ENCODE data around the gene CNOT4. TPM values are rescaled to one million over a fixed set of nuclear protein-coding genes. Genes with fewer than 3 reads are reported as not detected.

CNOT4 gene
- total RNA-seq, 1 experiment from 2014 or later, result 34.3 TPM

GRCh38 chr7:135313971-135314370, 195.9 kb downstream of the CNOT4 start:
- Histone ChIP-seq H3K27me3 (no peaks in the 10 kb centered on the region; the same call in 1 of the 2 replicates), H3K36me3 (no peaks in the 10 kb centered on the region), H3K4me3 (no peak overlapping the region), H3K27ac (no peak overlapping the region), H3K9me3 (replicated peaks) (no peaks in the 10 kb centered on the region), H3K4me1 (no peaks in the 10 kb centered on the region)
- peak; percentile 42 to 43 for DNase-seq

Other genes starting within 250 kb of the CNOT4 start
- gene NUP205, start 47.8 kb upstream of the CNOT4 start, total RNA-seq (2014; rRNA removed; shearing (Covaris generic)), result 210 and 212 TPM in 2 replicates
- gene STMP1, start 152.4 kb upstream of the CNOT4 start, total RNA-seq (2014; rRNA removed; shearing (Covaris generic)), result 24.7 and 27.3 TPM in 2 replicates
- 0.08 and 0.30 TPM in 2 replicates for gene SLC13A4, start 218.1 kb upstream of the CNOT4 start, total RNA-seq (2014; rRNA removed; shearing (Covaris generic))
- 0.12 TPM in 1 of 2 replicates, not detected in the other for gene FAM180A, start 238.7 kb upstream of the CNOT4 start, total RNA-seq (2014; rRNA removed; shearing (Covaris generic))

Measured in SJCRH30 (cell line).